Ramos (cell line): ENCODE data around the gene CDCA8.

Experiments used
- in situ Hi-C: fragments of 300-500 bp; cut with MboI; formaldehyde crosslinking; loops from one replicate; pipeline ENCODE4 v1.14.3; 2022; ENCODE audit warnings: low sequenced_read_pairs; ENCODE audit not compliant: unreplicated experiment

CDCA8 gene

GRCh38 chr1:37708471-37708870, 16.2 kb downstream of the CDCA8 start:
- in situ Hi-C loops: no loop called here

GRCh38 chr1:37714226-37714625, 21.9 kb downstream of the CDCA8 start:
- in situ Hi-C loops: no loop called here

GRCh38 chr1:37714689-37715088, 22.4 kb downstream of the CDCA8 start:
- in situ Hi-C loops: no loop called here

GRCh38 chr1:37716321-37716720, 24.0 kb downstream of the CDCA8 start:
- in situ Hi-C loops: no loop called here

- in situ Hi-C loops: no loop called here
Measured at GRCh38 chr1:37717631-37718030, 25.3 kb downstream of the CDCA8 start.

- in situ Hi-C loops: no loop called here
Measured at GRCh38 chr1:37718181-37718900, 26.0 kb downstream of the CDCA8 start.

- in situ Hi-C loops: no loop called here
Measured at GRCh38 chr1:37718901-37719571, 26.7 kb downstream of the CDCA8 start.

GRCh38 chr1:37719572-37720195, 27.4 kb downstream of the CDCA8 start:
- in situ Hi-C loops: no loop called here

GRCh38 chr1:37720231-37721130, 28.2 kb downstream of the CDCA8 start:
- in situ Hi-C loops: no loop called here

GRCh38 chr1:37721565-37721964, 29.2 kb downstream of the CDCA8 start:
- in situ Hi-C loops: no loop called here

GRCh38 chr1:37722181-37723071, 30.1 kb downstream of the CDCA8 start:
- in situ Hi-C loops: no loop called here

- in situ Hi-C loops: no loop called here
Measured at GRCh38 chr1:37723072-37723389, 30.7 kb downstream of the CDCA8 start.

GRCh38 chr1:37723390-37724078, 31.2 kb downstream of the CDCA8 start:
- in situ Hi-C loops: no loop called here

GRCh38 chr1:37724575-37724974, 32.3 kb downstream of the CDCA8 start:
- in situ Hi-C loops: no loop called here

GRCh38 chr1:37725851-37726613, 33.7 kb downstream of the CDCA8 start:
- in situ Hi-C loops: no loop called here

GRCh38 chr1:37726751-37727585, 34.7 kb downstream of the CDCA8 start:
- in situ Hi-C loops: no loop called here

- in situ Hi-C loops: no loop called here
Measured at GRCh38 chr1:37728416-37728815, 36.1 kb downstream of the CDCA8 start.

- in situ Hi-C loops: no loop called here
Measured at GRCh38 chr1:37730376-37730775, 38.1 kb downstream of the CDCA8 start.
